H9 (cell line): ENCODE measurements around the gene MYL6B. TPM values are rescaled to one million over a fixed set of nuclear protein-coding genes. Genes with fewer than 3 reads are reported as not detected.

Source experiments
- DNase-seq: peaks from one replicate; pipeline ENCODE4 v3.0.0-alpha.2; 2017
- H2AFZ ChIP-seq: one replicate; pipeline ENCODE4 v1.6.1; 2013; ENCODE audit warnings: mild to moderate bottlenecking, low read length, control low read depth, moderate library complexity
- H2AK5ac ChIP-seq: 2 replicates; pipeline ENCODE4 v1.6.1; 2013; ENCODE audit warnings: low read length, control low read depth, mixed read lengths; ENCODE audit not compliant: insufficient read length
- H2BK120ac ChIP-seq: one replicate; pipeline ENCODE4 v1.6.1; 2013; ENCODE audit warnings: low read depth, mild to moderate bottlenecking, low read length, control low read depth, inconsistent platforms; ENCODE audit not compliant: poor library complexity, severe bottlenecking
- H2BK12ac ChIP-seq: 2 replicates; pipeline ENCODE4 v1.6.1; 2013; ENCODE audit warnings: low read length, control low read depth, mixed read lengths, low read depth; ENCODE audit not compliant: insufficient read length
- H2BK15ac ChIP-seq: 2 replicates; pipeline ENCODE4 v1.6.1; 2013; ENCODE audit warnings: low read depth, low read length, control low read depth
- H2BK20ac ChIP-seq: one replicate; pipeline ENCODE4 v1.6.1; 2013; ENCODE audit warnings: low read depth, mild to moderate bottlenecking, low read length, control low read depth, inconsistent platforms; ENCODE audit not compliant: poor library complexity, severe bottlenecking
- H2BK5ac ChIP-seq: 2 replicates; pipeline ENCODE4 v1.6.1; 2013; ENCODE audit warnings: low read length, control low read depth, mixed read lengths; ENCODE audit not compliant: insufficient read length
- H3K14ac ChIP-seq: 2 replicates; pipeline ENCODE4 v1.6.1; 2013; ENCODE audit warnings: low read length, control low read depth; ENCODE audit not compliant: insufficient read depth
- H3K18ac ChIP-seq: 2 replicates; pipeline ENCODE4 v1.6.1; 2013; ENCODE audit warnings: low read depth, mild to moderate bottlenecking, mixed read lengths, low read length, control low read depth; ENCODE audit not compliant: insufficient read length
- H3K23ac ChIP-seq: 2 replicates; pipeline ENCODE4 v1.6.1; 2013; ENCODE audit warnings: low read length, control low read depth, mixed read lengths, low read depth; ENCODE audit not compliant: insufficient read length
- H3K23me2 ChIP-seq: 2 replicates; pipeline ENCODE4 v1.6.1; 2013; ENCODE audit warnings: low read depth, mild to moderate bottlenecking, mixed read lengths, low read length, control low read depth; ENCODE audit not compliant: insufficient read length, poor library complexity, severe bottlenecking
- H3K27ac ChIP-seq: 2 replicates; pipeline ENCODE4 v1.5.1; 2013; ENCODE audit warnings: low read length, control low read depth, mixed read lengths, low read depth; ENCODE audit not compliant: insufficient read length
- H3K27me3 ChIP-seq: 2 replicates; pipeline ENCODE4 v1.6.1; 2013; ENCODE audit warnings: low read length, control low read depth, inconsistent platforms; ENCODE audit not compliant: insufficient read depth
- H3K4ac ChIP-seq: 2 replicates; pipeline ENCODE4 v1.6.1; 2013; ENCODE audit warnings: low read depth, mild to moderate bottlenecking, control low read depth, inconsistent platforms, low read length, moderate library complexity
- H3K4me1 ChIP-seq: 2 replicates; pipeline ENCODE4 v1.6.1; 2013; ENCODE audit warnings: low read length, control low read depth, inconsistent platforms; ENCODE audit not compliant: insufficient read depth
- H3K4me2 ChIP-seq: 2 replicates; pipeline ENCODE4 v1.6.1; 2013; ENCODE audit warnings: low read length, control low read depth, mixed read lengths; ENCODE audit not compliant: insufficient read length, insufficient read depth
- H3K56ac ChIP-seq: 2 replicates; pipeline ENCODE4 v1.6.1; 2013; ENCODE audit warnings: low read depth, mild to moderate bottlenecking, mixed read lengths, low read length, control low read depth; ENCODE audit not compliant: insufficient read length
- H3K79me1 ChIP-seq: 2 replicates; pipeline ENCODE4 v1.6.1; 2013; ENCODE audit warnings: low read depth, mild to moderate bottlenecking, moderate library complexity, low read length, control low read depth, inconsistent platforms; ENCODE audit not compliant: insufficient read depth, poor library complexity, severe bottlenecking
- H3K79me2 ChIP-seq: 2 replicates; pipeline ENCODE4 v1.6.1; 2013; ENCODE audit warnings: low read length, control low read depth, inconsistent platforms; ENCODE audit not compliant: insufficient read depth
- H3K9ac ChIP-seq: 2 replicates; pipeline ENCODE4 v1.6.1; 2013; ENCODE audit warnings: low read length, control low read depth, mixed read lengths; ENCODE audit not compliant: insufficient read length; ENCODE audit errors: extremely low read depth
- H3K9me3 ChIP-seq: one replicate; pipeline ENCODE4 v1.6.1; 2013; ENCODE audit warnings: low read depth, low read length, inconsistent platforms; ENCODE audit not compliant: control insufficient read depth
- H3T11ph ChIP-seq: one replicate; pipeline ENCODE4 v1.6.1; 2013; ENCODE audit warnings: mild to moderate bottlenecking, low read length, control low read depth, inconsistent platforms
- H4K20me1 ChIP-seq: one replicate; pipeline ENCODE4 v1.6.1; 2013; ENCODE audit not compliant: control insufficient read depth, insufficient read length, insufficient read depth
- H4K5ac ChIP-seq: 2 replicates; pipeline ENCODE4 v1.6.1; 2013; ENCODE audit warnings: low read depth, mild to moderate bottlenecking, mixed read lengths, low read length, control low read depth; ENCODE audit not compliant: insufficient read length
- H4K8ac ChIP-seq: replicated peaks from 2 replicates; pipeline ENCODE4 v1.6.1; 2013; ENCODE audit warnings: low read length, control low read depth, mixed read lengths, low read depth; ENCODE audit not compliant: insufficient read length
- H4K91ac ChIP-seq: 2 replicates; pipeline ENCODE4 v1.6.1; 2013; ENCODE audit warnings: low read depth, mild to moderate bottlenecking, moderate library complexity, mixed read lengths, low read length, control low read depth; ENCODE audit not compliant: insufficient read length
- H3K27ac Mint-ChIP-seq, 3 experiments: 2 replicates in 2 of 3; 3 replicates in 1 of 3; pipeline ENCODE4 v1.8.0; 2020 to 2021; ENCODE audit warnings: mixed read lengths in 3 of 3, mild to moderate bottlenecking in 1 of 3, moderate library complexity in 1 of 3
- H3K27me3 Mint-ChIP-seq: 2 replicates; pipeline ENCODE4 v1.8.0; 2021; ENCODE audit warnings: low read depth, mild to moderate bottlenecking, moderate library complexity, mixed read lengths
- H3K36me3 Mint-ChIP-seq, 3 experiments: 2 replicates in 2 of 3; 3 replicates in 1 of 3; pipeline ENCODE4 v1.8.0; 2020 to 2021; ENCODE audit warnings: low read depth in 3 of 3, mixed read lengths in 3 of 3; ENCODE audit not compliant: insufficient read depth in 1 of 3
- H3K4me1 Mint-ChIP-seq, 2 experiments: 2 replicates each; pipeline ENCODE4 v1.8.0; 2020; ENCODE audit warnings: mixed read lengths in 2 of 2
- H3K4me3 Mint-ChIP-seq, 2 experiments: 2 replicates in 1 of 2; 3 replicates in 1 of 2; pipeline ENCODE4 v1.8.0; 2020 to 2021; ENCODE audit warnings: mild to moderate bottlenecking in 2 of 2, mixed read lengths in 2 of 2, moderate library complexity in 1 of 2
- H3K9me3 Mint-ChIP-seq, 2 experiments: 2 replicates in 1 of 2; 3 replicates in 1 of 2; pipeline ENCODE4 v1.8.0; 2020; ENCODE audit warnings: mild to moderate bottlenecking in 2 of 2, mixed read lengths in 2 of 2, moderate library complexity in 1 of 2
- total RNA-seq: library from RNA; stranded (reverse); gene quantifications from 2 replicates; pipeline ENCODE4 v1.2.1, GENCODE V29; 2021
- TF ChIP-seq, protein P1 (sequence below): fragments of 200-600 bp; sonication (generic); conservative IDR thresholded peaks from 3 replicates; pipeline ENCODE4 v1.8.0; 2021; ENCODE audit warnings: antibody characterized with exemption, mild to moderate bottlenecking

Gene MYL6B
- total RNA-seq, 1 experiment from 2014 or later: 165 TPM

DNA sequence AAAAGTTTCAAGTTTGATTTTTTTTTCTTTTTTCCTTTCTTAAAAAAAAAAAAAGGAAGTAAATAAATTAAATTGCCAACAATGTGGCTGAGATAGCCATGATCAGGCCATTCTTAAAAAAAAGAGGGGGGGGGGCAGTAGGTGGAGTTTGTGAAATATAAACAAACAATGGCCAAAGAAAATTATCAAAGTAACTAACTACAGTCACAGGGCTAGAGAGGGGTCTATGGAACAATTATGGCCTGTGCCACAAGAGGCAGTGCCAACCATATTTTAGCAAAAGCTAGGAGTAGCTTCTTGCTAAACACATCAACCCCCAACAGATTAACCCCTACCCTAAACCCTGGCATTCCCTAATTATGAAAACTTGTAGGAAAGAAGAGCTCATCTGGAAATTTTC, 53.1 kb downstream of the MYL6B start:
- Mint-ChIP-seq H3K27ac (no peak overlapping the region), H3K4me1 (no peaks in the 10 kb centered on the region), H3K36me3 (peaks cover 30 to 60% (median 49%) of the 10 kb centered on the region in 3 experiments; a peak in 6 of 7 replicates), H3K27me3 (no peaks in the 10 kb centered on the region), H3K9me3 (no peaks in the 10 kb centered on the region), H3K4me3 (no peak overlapping the region)
- no peak overlapping the region for H3K4ac ChIP-seq
- no peak overlapping the region for H3T11ph ChIP-seq
- no peak overlapping the region for H4K8ac ChIP-seq
- no peak overlapping the region for H3K56ac ChIP-seq
- H3K18ac ChIP-seq: no peak overlapping the region
- H2BK12ac ChIP-seq: no peak overlapping the region
- no peaks in the 10 kb centered on the region for H3K9me3 ChIP-seq
- no peak overlapping the region for H4K91ac ChIP-seq
- no peak overlapping the region for H3K14ac ChIP-seq
- no peak overlapping the region for H3K4me2 ChIP-seq
- no peak overlapping the region for H3K9ac ChIP-seq
- TF ChIP-seq, protein P1, sequence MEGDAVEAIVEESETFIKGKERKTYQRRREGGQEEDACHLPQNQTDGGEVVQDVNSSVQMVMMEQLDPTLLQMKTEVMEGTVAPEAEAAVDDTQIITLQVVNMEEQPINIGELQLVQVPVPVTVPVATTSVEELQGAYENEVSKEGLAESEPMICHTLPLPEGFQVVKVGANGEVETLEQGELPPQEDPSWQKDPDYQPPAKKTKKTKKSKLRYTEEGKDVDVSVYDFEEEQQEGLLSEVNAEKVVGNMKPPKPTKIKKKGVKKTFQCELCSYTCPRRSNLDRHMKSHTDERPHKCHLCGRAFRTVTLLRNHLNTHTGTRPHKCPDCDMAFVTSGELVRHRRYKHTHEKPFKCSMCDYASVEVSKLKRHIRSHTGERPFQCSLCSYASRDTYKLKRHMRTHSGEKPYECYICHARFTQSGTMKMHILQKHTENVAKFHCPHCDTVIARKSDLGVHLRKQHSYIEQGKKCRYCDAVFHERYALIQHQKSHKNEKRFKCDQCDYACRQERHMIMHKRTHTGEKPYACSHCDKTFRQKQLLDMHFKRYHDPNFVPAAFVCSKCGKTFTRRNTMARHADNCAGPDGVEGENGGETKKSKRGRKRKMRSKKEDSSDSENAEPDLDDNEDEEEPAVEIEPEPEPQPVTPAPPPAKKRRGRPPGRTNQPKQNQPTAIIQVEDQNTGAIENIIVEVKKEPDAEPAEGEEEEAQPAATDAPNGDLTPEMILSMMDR: no peak
- no peak overlapping the region for H2BK120ac ChIP-seq
- no peaks in the 10 kb centered on the region for H3K79me2 ChIP-seq
- DNase-seq: no peak
- no peak overlapping the region for H3K27ac ChIP-seq
- no peaks in the 10 kb centered on the region for H3K79me1 ChIP-seq
- H2BK15ac ChIP-seq: no peak overlapping the region
- H3K4me1 ChIP-seq: no peaks in the 10 kb centered on the region
- no peaks in the 10 kb centered on the region for H3K23me2 ChIP-seq
- no peak overlapping the region for H4K5ac ChIP-seq
- H2AK5ac ChIP-seq: no peak overlapping the region
- H3K27me3 ChIP-seq: no peaks in the 10 kb centered on the region
- H2BK5ac ChIP-seq: no peak overlapping the region
- no peaks in the 10 kb centered on the region for H4K20me1 ChIP-seq
- no peak overlapping the region for H3K23ac ChIP-seq
- H2AFZ ChIP-seq: no peak overlapping the region
- H2BK20ac ChIP-seq: no peak overlapping the region
